K562 (cell line): ENCODE data around the gene LTBP4. TPM values are rescaled to one million over a fixed set of nuclear protein-coding genes. Genes with fewer than 3 reads are reported as not detected.

Experiments
- ATAC-seq: fragments of 200-7000 bp; cut with Tn5 transposase; 3 replicates; pipeline ENCODE4 v1.9.1; 2020; ENCODE audit warnings: moderate library complexity
- BruUV-seq: library from RNA; stranded (reverse); fragments of 400-500 nt; replicated peaks from 2 replicates; lab custom pipeline; 2021; lab: Mats Ljungman, UMichigan
- CTCF ChIA-PET: fragments of 300-600 bp; formaldehyde crosslinking; extraction: SDS; loops from one replicate; lab custom pipeline; 2021; ENCODE audit warnings: low intra/inter-chr PET ratio; lab: Yijun Ruan, JAX
- POLR2A ChIA-PET: fragments of 300-600, 350-650 bp; sonication (Branson Sonifier 250); formaldehyde crosslinking; extraction: SDS; loops from one replicate; lab custom pipeline; 2021; ENCODE audit warnings: antibody characterized with exemption, inconsistent platforms; lab: Yijun Ruan, JAX
- DNase-seq, 4 experiments: peaks; one replicate each; pipeline versions ENCODE4 v3.0.0 to v3.0.0-alpha.2; 2011 to 2018; ENCODE audit warnings: low spot score in 3 of 4, mixed read lengths in 3 of 4; ENCODE audit errors: extremely low read depth in 1 of 4
- FAIRE-seq: peaks from 2 replicates; lab custom pipeline; 2011; peaks lifted over from hg19 to GRCh38; lab: Jason Lieb, UNC
- H2AFZ ChIP-seq: 2 replicates; pipeline ENCODE4 v1.6.0; 2011; ENCODE audit warnings: low read depth, low read length, control low read depth, inconsistent platforms
- H3K27ac ChIP-seq: fragments of 200-600 bp; 3 replicates; pipeline ENCODE4 v1.8.0; 2011; ENCODE audit warnings: low read depth, mild to moderate bottlenecking, control low read depth, inconsistent platforms, low read length, moderate library complexity, mixed read lengths; ENCODE audit errors: extremely low read depth
- H3K27me3 ChIP-seq, 2 experiments: fragments of 300-600 bp in 1 of 2; 2 replicates in 1 of 2; 3 replicates in 1 of 2; pipeline versions ENCODE4 v1.6.0 to v1.8.0; 2011; ENCODE audit warnings: inconsistent platforms in 2 of 2, low read length in 2 of 2, mild to moderate bottlenecking in 1 of 2, mixed read lengths in 1 of 2, moderate library complexity in 1 of 2; ENCODE audit not compliant: control insufficient read depth in 2 of 2, insufficient read depth in 2 of 2
- H3K36me3 ChIP-seq: fragments of 300-600 bp; 3 replicates; pipeline ENCODE4 v1.8.0; 2011; ENCODE audit warnings: mild to moderate bottlenecking, low read length, inconsistent platforms; ENCODE audit not compliant: control insufficient read depth, insufficient read depth
- H3K4me1 ChIP-seq, 2 experiments: fragments of 200-600 bp in 1 of 2; replicated peaks in 1 of 2; 2 replicates in 1 of 2; 3 replicates in 1 of 2; pipeline versions ENCODE4 v1.5.1 to v1.8.0; 2011; ENCODE audit warnings: inconsistent platforms in 2 of 2, low read length in 2 of 2, mild to moderate bottlenecking in 1 of 2, mixed read lengths in 1 of 2, moderate library complexity in 1 of 2; ENCODE audit not compliant: control insufficient read depth in 2 of 2, insufficient read depth in 2 of 2
- H3K4me2 ChIP-seq: 2 replicates; pipeline ENCODE4 v1.6.1; 2011; ENCODE audit warnings: low read length, control low read depth, inconsistent platforms, mixed read lengths; ENCODE audit not compliant: insufficient read depth
- H3K4me3 ChIP-seq: fragments of 200-600 bp; sonication (generic), shearing (Covaris generic); 2 replicates; pipeline ENCODE4 v1.5.1; 2016; ENCODE audit warnings: control low read depth, inconsistent platforms
- H3K79me2 ChIP-seq: fragments of 200-600 bp; 3 replicates; pipeline ENCODE4 v1.8.0; 2011; ENCODE audit warnings: low read length, inconsistent platforms; ENCODE audit not compliant: control insufficient read depth, insufficient read depth
- H3K9ac ChIP-seq, 2 experiments: 2 replicates each; pipeline versions ENCODE4 v1.6.0 to v1.6.1; 2011; ENCODE audit warnings: low read depth in 2 of 2, low read length in 2 of 2, control low read depth in 1 of 2, inconsistent platforms in 1 of 2, mild to moderate bottlenecking in 1 of 2, mixed read lengths in 1 of 2; ENCODE audit not compliant: insufficient read depth in 1 of 2
- H3K9me1 ChIP-seq: one replicate; pipeline ENCODE4 v1.6.0; 2011; ENCODE audit warnings: inconsistent platforms, mild to moderate bottlenecking, low read length, moderate library complexity; ENCODE audit not compliant: control insufficient read depth, insufficient read depth
- H3K9me3 ChIP-seq: replicated peaks from 2 replicates; pipeline ENCODE4 v1.5.1; 2011; ENCODE audit warnings: low read depth, low read length, inconsistent platforms; ENCODE audit not compliant: control insufficient read depth, insufficient read depth
- H4K20me1 ChIP-seq: replicated peaks from 2 replicates; pipeline ENCODE4 v1.6.1; 2011; ENCODE audit warnings: low read length, inconsistent platforms, mixed read lengths; ENCODE audit not compliant: control insufficient read depth, insufficient read depth
- ATF1 ChIP-seq, 2 experiments: fragments of 450-650 bp in 1 of 2; IDR thresholded peaks; 2 replicates each; pipeline ENCODE4 v1.6.1; 2016; ENCODE audit warnings: missing compliant biosample characterization in 1 of 2, missing genetic modification characterization in 1 of 2
- BACH1 ChIP-seq: fragments of 200-800 bp; sonication (Bioruptor generic); IDR thresholded peaks from 2 replicates; pipeline ENCODE4 v1.6.1; 2016; ENCODE audit warnings: missing genetic modification characterization, missing compliant biosample characterization
- BCOR ChIP-seq: fragments of 450-650 bp; IDR thresholded peaks from 2 replicates; pipeline ENCODE4 v1.6.1; 2016
- ETS2 ChIP-seq: IDR thresholded peaks from 2 replicates; pipeline ENCODE4 v1.6.1; 2016; ENCODE audit warnings: borderline replicate concordance, missing genetic modification characterization, mild to moderate bottlenecking, moderate library complexity, missing compliant biosample characterization; ENCODE audit not compliant: poor library complexity, severe bottlenecking
- GATAD2B ChIP-seq: fragments of 450-650 bp; IDR thresholded peaks from 2 replicates; pipeline ENCODE4 v1.6.1; 2017; ENCODE audit warnings: mild to moderate bottlenecking, borderline replicate concordance
- HEY1 ChIP-seq: fragments of 250-450 bp; sonication (Bioruptor Pico); IDR thresholded peaks from 2 replicates; pipeline ENCODE4 v1.5.0; 2020; ENCODE audit warnings: mild to moderate bottlenecking, moderate library complexity, borderline replicate concordance
- JUND ChIP-seq, 2 experiments: IDR thresholded peaks; 2 replicates in 1 of 2; 3 replicates in 1 of 2; pipeline ENCODE4 v1.6.1; 2011; ENCODE audit warnings: borderline replicate concordance in 2 of 2, low read depth in 2 of 2, low read length in 2 of 2, improper control_type of control experiment in 1 of 2, missing biosample characterization in 1 of 2, missing genetic modification characterization in 1 of 2, missing genetic modification reagents in 1 of 2
- MECOM ChIP-seq: fragments of 250-450 bp; sonication (Bioruptor Pico); IDR thresholded peaks from 2 replicates; pipeline ENCODE4 v1.8.0; 2022; ENCODE audit warnings: inconsistent platforms
- STAG1 ChIP-seq: sonication (generic); formaldehyde crosslinking; IDR thresholded peaks from 2 replicates; pipeline ENCODE4 v1.5.0; 2020; ENCODE audit warnings: missing genetic modification reagents, borderline replicate concordance
- STAT6 ChIP-seq: sonication (generic); formaldehyde crosslinking; IDR thresholded peaks from 2 replicates; pipeline ENCODE4 v1.8.1; 2023; ENCODE audit warnings: mild to moderate bottlenecking, missing genetic modification reagents
- THRAP3 ChIP-seq: fragments of 450-650 bp; IDR thresholded peaks from 2 replicates; pipeline ENCODE4 v1.6.1; 2016; ENCODE audit warnings: mild to moderate bottlenecking, inconsistent platforms, borderline replicate concordance
- ZNF140 ChIP-seq: fragments of 250-450 bp; sonication (Bioruptor Pico); IDR thresholded peaks from 2 replicates; pipeline ENCODE4 v1.8.0; 2021; ENCODE audit warnings: moderate library complexity, mild to moderate bottlenecking, inconsistent platforms
- ZNF384 ChIP-seq: IDR thresholded peaks from 2 replicates; pipeline ENCODE4 v1.6.1; 2012; ENCODE audit warnings: low read depth, low read length, improper control_type of control experiment
- ZNF398 ChIP-seq: fragments of 250-450 bp; sonication (Bioruptor Pico); IDR thresholded peaks from 2 replicates; pipeline ENCODE4 v1.8.0; 2021; ENCODE audit warnings: moderate library complexity, mild to moderate bottlenecking, inconsistent platforms
- ZNF507 ChIP-seq: conservative IDR thresholded peaks from 2 replicates; pipeline ENCODE4 v1.6.1; 2017; ENCODE audit warnings: missing genetic modification characterization, missing compliant biosample characterization
- ZNF583 ChIP-seq: fragments of 250-450 bp; sonication (Bioruptor Pico); IDR thresholded peaks from 2 replicates; pipeline ENCODE4 v1.4.0; 2020
- ZNF584 ChIP-seq: fragments of 200-800 bp; sonication (Bioruptor generic); IDR thresholded peaks from 2 replicates; pipeline ENCODE4 v1.6.1; 2016; ENCODE audit warnings: low read depth, mild to moderate bottlenecking, missing genetic modification characterization, missing compliant biosample characterization
- ZNF778 ChIP-seq: fragments of 450-650 bp; formaldehyde crosslinking; IDR thresholded peaks from 2 replicates; pipeline ENCODE4 v1.4.0; 2020; ENCODE audit warnings: mild to moderate bottlenecking, moderate library complexity
- WGBS: fragments of 100-300 bp; shearing (Covaris generic); methylation state at CpG from one replicate; pipeline ENCODE4 v1.1.6; 2016; ENCODE audit warnings: low coverage, mixed read lengths; ENCODE audit not compliant: insufficient coverage; ENCODE audit errors: missing lambda C conversion rate; 5-methylcytosine and 5-hydroxymethylcytosine counted together
- in situ Hi-C: fragments of 300-500 bp; cut with MboI; formaldehyde crosslinking; loops from 4 replicates; pipeline ENCODE4 v1.15.0; 2018; ENCODE audit warnings: inconsistent platforms, mixed read lengths
- intact Hi-C: fragments of 100-400 bp; cut with micrococcal nuclease; formaldehyde crosslinking; loops from 2 replicates; pipeline ENCODE4 v1.14.2; 2022
- polyA plus RNA-seq, 8 experiments: library from polyadenylated mRNA; depleted of rRNA in 4 of 8; stranded (reverse) in 5 of 8; unstranded in 3 of 8; fragments of >200 nt; fragmentation: Nextera tagmentation in 2 of 8; fragmentation: Illumina TruSeq in 1 of 8; extraction: Ambion mirVana in 2 of 8; extraction: Trizol in 1 of 8; gene quantifications; 2 replicates each; pipeline versions ENCODE4 v1.2.1 to v1.2.3, GENCODE V29; 2011 to 2014; ENCODE audit warnings: inconsistent platforms in 1 of 8, missing spikeins in 1 of 8
- total RNA-seq, 7 experiments: library from RNA; depleted of rRNA in 6 of 7; stranded (reverse); fragments of >200 nt in 6 of 7; fragmentation: Illumina TruSeq in 2 of 7; extraction: Trizol in 2 of 7; gene quantifications; 2 replicates each; pipeline versions ENCODE4 v1.2.1 to v1.2.3, GENCODE V29; 2011 to 2021; ENCODE audit warnings: low replicate concordance in 1 of 7

The LTBP4 gene
- total and polyA plus RNA-seq, 9 of the 15 experiments (the other 6 are each of a cell fraction or from before 2014, with no cell fraction given), result 0.35 to 160 (median 31.6) TPM

GRCh38 chr19:40594255-40594654, 6.9 kb upstream of the LTBP4 start (continued):
- no peak for TF ChIP-seq HEY1 (CRISPR knock-in tag)
- no peak for TF ChIP-seq ZNF507
- no peak for TF ChIP-seq BCOR
- TF ChIP-seq STAT6 (CRISPR knock-in tag), result no peak
- no peak for TF ChIP-seq ZNF584 (CRISPR knock-in tag)
- TF ChIP-seq STAG1 (CRISPR knock-in tag), result no peak
- TF ChIP-seq ZNF384, result no peak
- TF ChIP-seq, all 486 proteins: peak for 6

- H3K27me3 ChIP-seq, result no peaks in the 10 kb centered on the region
- H2AFZ ChIP-seq, result peak overlapping the region; percentile 83
- H3K36me3 ChIP-seq, result no peaks in the 10 kb centered on the region
- in situ Hi-C loops, result no loop called here
- FAIRE-seq (peak; percentile 66), ATAC-seq (no peak), DNase-seq (peak in 3 of 4 experiments; percentile 35 to 53 (median 47))
- WGBS, result 34% methylated on average over 11 of the region's 13 CpGs
- H4K20me1 ChIP-seq, result peaks cover 6% of the 10 kb centered on the region; the same call in 1 of the 2 replicates
- intact Hi-C loops, result no loop called here
- H3K9ac ChIP-seq, result peak overlapping the region; percentile 21 to 65; a peak in 2 of 4 replicates
- CTCF ChIA-PET, result no interaction called here
- H3K9me3 ChIP-seq, result no peaks in the 10 kb centered on the region
- H3K9me1 ChIP-seq, result peaks cover 4% of the 10 kb centered on the region
- 0 out of 2 replicates have a peak overlapping the region, but pooled peaks have one; percentile 44 for H3K4me2 ChIP-seq
- peaks cover 23 to 62% of the 10 kb centered on the region in 2 experiments; a peak in 4 of 5 replicates for H3K4me1 ChIP-seq
- no peak overlapping the region for H3K27ac ChIP-seq
- POLR2A ChIA-PET, result interaction anchor here (0.8 to 1.0 kb wide), 4 partner anchors 9 to 16 kb away, joined by 3 to 5 read pairs (median 4); no protein-coding TSS in a partner anchor
- peaks cover 6% of the 10 kb centered on the region; the same call in 2 of the 3 replicates for H3K79me2 ChIP-seq
- H3K4me3 ChIP-seq, result no peak overlapping the region
- no TSS peak for BruUV-seq
- no peak for TF ChIP-seq MECOM (CRISPR knock-in tag)
- TF ChIP-seq BACH1 (tag), result no peak
- TF ChIP-seq GATAD2B, result no peak
- no peak for TF ChIP-seq ETS2 (tag)
- no peak for TF ChIP-seq THRAP3
- no peak for TF ChIP-seq ZNF140 (CRISPR knock-in tag)
- TF ChIP-seq ATF1 (CRISPR knock-in tag; IDR thresholded peaks at IDR 0.05), result no peak
- no peak for TF ChIP-seq ATF1 (tag; IDR thresholded peaks at IDR 0.05)
- 0 out of 2 replicates have a peak, but pooled peaks have one; percentile 16 for TF ChIP-seq JUND (IDR thresholded peaks at IDR 0.05; ENCODE audit: borderline replicate concordance, low read depth, low read length)
- no peak for TF ChIP-seq JUND (tag; IDR thresholded peaks at IDR 0.05; ENCODE audit: borderline replicate concordance, low read depth, low read length)
- TF ChIP-seq ZNF398 (CRISPR knock-in tag), result no peak
- no peak for TF ChIP-seq ZNF583 (CRISPR knock-in tag)
- no peak for TF ChIP-seq ZNF778
Observed at GRCh38 chr19:40594657-40595091, 6.5 kb upstream of the LTBP4 start.
